Astrocyte (in vitro differentiated cells and primary cell): Measurements from ENCODE around the gene TRIO. TPM values are rescaled to one million over a fixed set of nuclear protein-coding genes. Genes with fewer than 3 reads are reported as not detected.

Experiments
- DNase-seq: peaks from one replicate; pipeline ENCODE4 v3.0.0-alpha.2; 2010; ENCODE audit warnings: low read depth
- FAIRE-seq: peaks from 2 replicates; lab custom pipeline; 2011; peaks lifted over from hg19 to GRCh38; lab: Jason Lieb, UNC
- H2AFZ ChIP-seq: 2 replicates; pipeline ENCODE4 v1.6.0; 2012; ENCODE audit warnings: low read depth, low read length, inconsistent platforms
- H3K27ac ChIP-seq: 2 replicates; pipeline ENCODE4 v1.5.1; 2011; ENCODE audit warnings: low read depth, low read length, inconsistent platforms
- H3K27me3 ChIP-seq: 2 replicates; pipeline ENCODE4 v1.6.0; 2011; ENCODE audit warnings: low read length, inconsistent platforms; ENCODE audit not compliant: insufficient read depth
- H3K36me3 ChIP-seq: 2 replicates; pipeline ENCODE4 v1.5.1; 2011; ENCODE audit warnings: low read length, inconsistent platforms; ENCODE audit not compliant: insufficient read depth
- H3K4me1 ChIP-seq: 2 replicates; pipeline ENCODE4 v1.5.1; 2011; ENCODE audit warnings: low read length, inconsistent platforms; ENCODE audit not compliant: insufficient read depth
- H3K4me2 ChIP-seq: 2 replicates; pipeline ENCODE4 v1.6.0; 2012; ENCODE audit warnings: low read length, inconsistent platforms
- H3K4me3 ChIP-seq: 2 replicates; pipeline ENCODE4 v1.5.1; 2011; ENCODE audit warnings: low read depth, mild to moderate bottlenecking, low read length, inconsistent platforms; ENCODE audit not compliant: insufficient read depth
- H3K79me2 ChIP-seq: 2 replicates; pipeline ENCODE4 v1.6.0; 2012; ENCODE audit warnings: mild to moderate bottlenecking, low read length, inconsistent platforms; ENCODE audit not compliant: insufficient read depth
- H3K9ac ChIP-seq: 2 replicates; pipeline ENCODE4 v1.6.0; 2012; ENCODE audit warnings: mild to moderate bottlenecking, low read length, inconsistent platforms
- H3K9me3 ChIP-seq: 2 replicates; pipeline ENCODE4 v1.5.1; 2012; ENCODE audit warnings: low read depth, mild to moderate bottlenecking, low read length, inconsistent platforms; ENCODE audit not compliant: insufficient read depth
- H4K20me1 ChIP-seq: 2 replicates; pipeline ENCODE4 v1.6.0; 2012; ENCODE audit warnings: low read length, inconsistent platforms; ENCODE audit not compliant: insufficient read depth
- H3K27ac Mint-ChIP-seq: one replicate; pipeline ENCODE4 v1.8.0; 2021; ENCODE audit warnings: mild to moderate bottlenecking, mixed read lengths; ENCODE audit not compliant: unreplicated experiment
- H3K27me3 Mint-ChIP-seq: one replicate; pipeline ENCODE4 v1.8.0; 2021; ENCODE audit warnings: low read depth, mixed read lengths; ENCODE audit not compliant: unreplicated experiment
- H3K36me3 Mint-ChIP-seq: one replicate; pipeline ENCODE4 v1.8.0; 2021; ENCODE audit warnings: low read depth, mixed read lengths; ENCODE audit not compliant: unreplicated experiment
- H3K4me1 Mint-ChIP-seq: one replicate; pipeline ENCODE4 v1.8.0; 2021; ENCODE audit warnings: low read depth, mixed read lengths; ENCODE audit not compliant: unreplicated experiment
- H3K4me3 Mint-ChIP-seq: one replicate; pipeline ENCODE4 v1.8.0; 2021; ENCODE audit warnings: mild to moderate bottlenecking, moderate library complexity, mixed read lengths; ENCODE audit not compliant: unreplicated experiment
- H3K9me3 Mint-ChIP-seq: one replicate; pipeline ENCODE4 v1.8.0; 2021; ENCODE audit warnings: mild to moderate bottlenecking, mixed read lengths; ENCODE audit not compliant: unreplicated experiment
- CTCF ChIP-seq: IDR thresholded peaks from 2 replicates; pipeline ENCODE4 v1.5.1; 2011; ENCODE audit warnings: low read depth, mild to moderate bottlenecking, inconsistent platforms, low read length, moderate library complexity; ENCODE audit not compliant: insufficient read depth
- EZH2 ChIP-seq: IDR thresholded peaks from 2 replicates; pipeline ENCODE4 v1.6.1; 2012; ENCODE audit warnings: mild to moderate bottlenecking, low read length, inconsistent platforms; ENCODE audit not compliant: insufficient read depth
- total RNA-seq: library from RNA; stranded (reverse); gene quantifications from 2 replicates; pipeline ENCODE4 v1.2.1, GENCODE V29; 2021

Gene TRIO
- total RNA-seq, 1 donor from 2014 or later = 347 TPM

- Histone ChIP-seq H4K20me1 (peaks cover 35% of the 10 kb centered on the region), H3K9ac (peak overlapping the region; percentile 16), H3K4me3 (no peak overlapping the region), H3K27ac (peak overlapping the region; percentile 20), H2AFZ (no peak overlapping the region), H3K27me3 (no peaks in the 10 kb centered on the region), H3K4me1 (peaks cover 67% of the 10 kb centered on the region), H3K4me2 (no peak overlapping the region), H3K79me2 (peaks cover 79% of the 10 kb centered on the region), H3K36me3 (peaks cover 81% of the 10 kb centered on the region), H3K9me3 (no peaks in the 10 kb centered on the region)
- DNase-seq (no peak), FAIRE-seq (no peak)
- Mint-ChIP-seq H3K27ac (peak overlapping the region; percentile 69), H3K27me3 (no peaks in the 10 kb centered on the region), H3K36me3 (peaks cover 24% of the 10 kb centered on the region), H3K9me3 (no peaks in the 10 kb centered on the region), H3K4me3 (no peak overlapping the region), H3K4me1 (peaks cover 28% of the 10 kb centered on the region)
- TF ChIP-seq EZH2 = no peak
- TF ChIP-seq CTCF = no peak
Observed at GRCh38 chr5:14410394-14411201, 267.5 kb downstream of the TRIO start.

GRCh38 chr5:14411216-14411615 lies 268.1 kb downstream of the TRIO start:
- no peaks in the 10 kb centered on the region for H3K27me3 ChIP-seq
- peaks cover 81% of the 10 kb centered on the region for H3K79me2 ChIP-seq
- no peak for TF ChIP-seq CTCF
- DNase-seq (no peak), FAIRE-seq (no peak)
- Mint-ChIP-seq H3K9me3 (no peaks in the 10 kb centered on the region), H3K27me3 (no peaks in the 10 kb centered on the region), H3K27ac (no peak overlapping the region), H3K4me3 (no peak overlapping the region), H3K4me1 (peaks cover 25% of the 10 kb centered on the region), H3K36me3 (peaks cover 24% of the 10 kb centered on the region)
- H3K27ac ChIP-seq = no peak overlapping the region
- H3K9ac ChIP-seq = peak overlapping the region; percentile 16
- no peak overlapping the region for H3K4me3 ChIP-seq
- H3K4me1 ChIP-seq = peaks cover 67% of the 10 kb centered on the region
- peaks cover 86% of the 10 kb centered on the region for H3K36me3 ChIP-seq
- peaks cover 31% of the 10 kb centered on the region for H4K20me1 ChIP-seq
- no peaks in the 10 kb centered on the region for H3K9me3 ChIP-seq
- no peak overlapping the region for H3K4me2 ChIP-seq
- no peak overlapping the region for H2AFZ ChIP-seq

GRCh38 chr5:14413331-14413750 lies 270.2 kb downstream of the TRIO start:
- Histone ChIP-seq H3K4me2 (peak overlapping the region; percentile 45), H3K27ac (peak overlapping the region; percentile 95), H3K27me3 (no peaks in the 10 kb centered on the region), H2AFZ (no peak overlapping the region), H3K79me2 (peaks cover 73% of the 10 kb centered on the region), H3K4me1 (peaks cover 67% of the 10 kb centered on the region), H3K9ac (peak overlapping the region; percentile 54), H4K20me1 (peaks cover 50% of the 10 kb centered on the region), H3K9me3 (no peaks in the 10 kb centered on the region), H3K4me3 (no peak overlapping the region), H3K36me3 (peaks cover 70% of the 10 kb centered on the region)
- no peak for TF ChIP-seq EZH2
- no peak for TF ChIP-seq CTCF
- no peak overlapping the region for H3K27ac Mint-ChIP-seq
- FAIRE-seq (no peak), DNase-seq (no peak)
- H3K27me3 Mint-ChIP-seq = no peaks in the 10 kb centered on the region
- H3K4me3 Mint-ChIP-seq = no peak overlapping the region
- H3K36me3 Mint-ChIP-seq = peaks cover 26% of the 10 kb centered on the region
- peaks cover 26% of the 10 kb centered on the region for H3K4me1 Mint-ChIP-seq
- no peaks in the 10 kb centered on the region for H3K9me3 Mint-ChIP-seq
